HG03439 (cell line): Measurements from ENCODE around the gene SCARF2.
"Not testable (repeated sequence)": the region's sequence is repeated elsewhere in the genome, so short reads cannot be mapped to it uniquely, and the experiment has no call there.

Experiments
- ATAC-seq: cut with Tn5 transposase; IDR thresholded peaks from one replicate; pipeline ENCODE4 v1.9.1; 2021; ENCODE audit warnings: mild to moderate bottlenecking, moderate library complexity; ENCODE audit not compliant: unreplicated experiment

Gene SCARF2

DNA sequence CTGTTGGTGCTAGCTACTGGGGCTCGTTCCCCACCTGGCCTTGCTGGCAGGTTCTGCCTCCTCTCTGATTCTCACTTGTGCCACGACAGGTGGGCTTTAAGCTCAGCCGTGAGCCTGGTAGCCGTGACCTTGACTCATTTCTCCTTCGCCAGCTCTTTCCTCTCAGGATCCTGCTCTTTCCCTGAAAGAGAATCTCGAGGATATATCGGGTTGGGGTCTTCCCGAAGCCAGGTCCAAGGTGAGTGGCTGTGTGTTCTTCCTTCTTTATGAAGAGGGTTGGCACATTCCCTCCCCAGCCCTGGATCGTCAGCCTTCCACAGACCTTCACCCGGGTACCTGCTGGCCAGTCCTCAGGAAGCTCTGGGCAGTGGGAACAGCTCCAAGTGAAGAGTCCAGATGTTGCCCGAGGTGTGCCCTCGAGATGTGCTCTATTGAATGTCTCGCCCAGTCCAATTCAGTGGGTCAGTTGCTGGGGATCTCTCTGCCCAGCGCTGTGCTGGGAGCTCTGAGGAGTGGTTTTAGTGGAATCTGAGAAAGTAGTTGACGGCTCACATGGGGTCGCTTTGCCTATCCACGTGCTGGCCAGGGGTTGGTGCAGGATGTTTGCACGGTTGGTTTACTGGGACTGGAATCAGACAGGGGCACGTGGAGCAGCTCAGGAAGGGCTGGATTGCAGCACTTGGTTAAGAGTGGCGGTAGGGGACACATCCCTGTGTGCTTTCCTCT is 42.3 kb downstream of the SCARF2 start:
- no peak for ATAC-seq

DNA sequence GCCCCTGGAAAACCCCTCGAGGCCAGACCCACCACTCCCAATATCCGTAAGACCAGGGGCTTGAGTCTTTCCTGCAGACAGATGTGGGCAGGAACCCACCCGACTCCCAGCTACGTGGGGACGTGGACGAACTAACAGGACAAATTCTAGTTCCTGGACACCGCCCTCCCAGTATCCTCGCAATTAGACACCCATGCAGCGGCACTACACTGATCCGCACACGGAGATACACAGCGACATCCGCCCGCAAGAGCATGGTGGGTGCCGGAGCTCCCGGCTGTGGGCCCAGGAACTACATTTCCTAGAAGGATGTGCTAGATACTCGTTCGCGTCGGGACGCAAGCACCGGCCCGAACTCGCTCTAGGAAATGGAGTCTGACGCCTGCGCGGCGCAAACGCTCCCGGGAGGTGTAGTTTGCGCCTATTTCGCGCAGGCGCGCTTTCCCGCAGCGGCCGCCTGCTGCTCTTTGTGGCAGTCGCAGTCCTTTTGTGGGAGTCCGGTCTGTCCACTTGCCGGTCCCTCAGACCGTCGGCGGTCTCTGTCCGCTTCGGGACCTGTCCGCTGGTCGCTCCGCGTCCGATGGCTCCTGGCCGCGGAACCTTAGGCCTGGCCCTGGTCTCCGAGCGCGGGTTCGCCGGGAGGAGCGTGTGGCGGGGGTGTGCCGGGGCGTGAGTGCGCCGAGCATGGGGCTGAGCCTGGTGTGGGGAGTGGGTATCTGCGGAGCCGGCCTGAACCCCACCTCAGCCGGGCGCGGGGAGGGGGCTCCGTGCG is 43.7 kb downstream of the SCARF2 start, which contains the start of gene ZNF74:
TSS of gene ZNF74 (plus strand) at position 447 of the 772 bp plus-strand sequence. CDS start 478 bp downstream, outside the sequence.
- ATAC-seq: peak; percentile 66

DNA sequence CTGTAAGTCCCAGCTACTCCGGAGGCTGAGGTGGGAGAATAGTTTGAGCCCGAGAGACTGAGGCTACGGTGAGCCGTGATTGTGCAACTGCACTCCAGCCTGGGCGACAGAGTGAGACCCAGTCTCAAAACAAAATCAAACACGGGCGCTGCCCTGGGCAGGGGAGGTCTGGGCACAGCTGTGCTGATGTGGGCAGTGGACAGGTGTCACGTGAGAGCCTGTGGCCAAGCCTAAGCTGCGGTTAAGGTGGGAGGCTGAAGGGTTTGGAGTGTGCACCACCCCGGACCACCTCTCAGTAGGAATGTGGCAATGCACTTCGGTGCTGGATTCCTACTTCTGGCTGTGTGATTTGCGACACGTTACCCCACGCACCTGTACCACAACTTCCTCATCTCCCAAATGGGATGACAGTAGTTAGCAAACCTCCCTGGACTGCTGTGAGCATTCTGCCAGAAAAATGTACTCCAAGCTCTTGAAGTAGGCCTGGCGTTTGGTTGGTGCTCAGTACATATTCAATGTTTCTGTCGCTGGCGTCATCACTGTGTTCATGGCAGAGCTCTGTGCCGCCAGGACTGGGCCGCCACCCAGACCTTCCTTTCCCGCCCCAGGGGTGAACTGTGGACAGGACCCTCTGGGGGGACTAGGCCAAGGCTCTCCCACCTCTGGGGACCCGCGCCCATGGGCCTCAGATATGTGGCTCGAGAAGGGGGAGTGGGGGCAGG is 44.5 kb downstream of the SCARF2 start:
- ATAC-seq: no peak

DNA sequence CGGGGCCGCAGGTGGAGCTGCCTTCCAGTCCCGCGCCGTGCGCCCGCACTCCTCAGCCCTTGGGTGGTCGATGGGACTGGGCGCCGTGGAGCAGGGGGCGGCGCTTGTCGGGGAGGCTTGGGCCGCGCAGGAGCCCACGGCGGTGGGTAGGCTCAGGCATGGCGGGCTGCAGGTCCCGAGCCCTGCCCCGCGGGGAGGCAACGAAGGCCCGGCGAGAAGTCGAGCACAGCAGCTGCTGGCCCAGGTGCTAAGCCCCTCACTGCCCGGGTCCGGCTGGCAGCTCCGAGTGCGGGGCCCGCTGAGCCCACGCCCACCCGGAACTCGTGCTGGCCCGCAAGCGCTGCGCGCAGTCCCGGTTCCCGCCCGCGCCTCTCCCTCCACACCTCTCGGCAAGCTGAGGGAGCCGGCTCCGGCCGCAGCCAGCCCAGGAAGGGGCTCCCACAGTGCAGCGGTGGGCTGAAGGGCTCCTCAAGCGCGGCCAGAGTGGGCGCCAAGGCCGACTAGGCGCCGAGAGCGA is 45.2 kb downstream of the SCARF2 start:
- ATAC-seq: not testable (repeated sequence)

DNA sequence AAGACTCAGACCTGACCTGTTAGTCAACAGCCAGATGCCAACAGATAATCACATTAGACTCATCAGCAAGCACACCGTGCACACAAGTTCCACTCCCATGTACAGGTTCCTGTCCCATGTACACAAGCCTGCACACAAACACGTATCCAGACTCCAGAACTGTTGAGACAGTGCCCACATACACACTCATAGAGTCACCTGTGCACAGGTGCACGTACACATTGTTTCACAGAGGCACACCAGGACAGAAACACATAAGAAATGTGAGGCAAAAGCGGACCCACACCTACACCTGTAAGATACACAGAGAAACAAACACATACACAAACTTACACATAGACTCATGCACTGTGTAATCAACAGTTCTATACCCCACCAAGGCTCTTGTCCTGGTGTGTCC is 46.4 kb downstream of the SCARF2 start:
- no peak for ATAC-seq

DNA sequence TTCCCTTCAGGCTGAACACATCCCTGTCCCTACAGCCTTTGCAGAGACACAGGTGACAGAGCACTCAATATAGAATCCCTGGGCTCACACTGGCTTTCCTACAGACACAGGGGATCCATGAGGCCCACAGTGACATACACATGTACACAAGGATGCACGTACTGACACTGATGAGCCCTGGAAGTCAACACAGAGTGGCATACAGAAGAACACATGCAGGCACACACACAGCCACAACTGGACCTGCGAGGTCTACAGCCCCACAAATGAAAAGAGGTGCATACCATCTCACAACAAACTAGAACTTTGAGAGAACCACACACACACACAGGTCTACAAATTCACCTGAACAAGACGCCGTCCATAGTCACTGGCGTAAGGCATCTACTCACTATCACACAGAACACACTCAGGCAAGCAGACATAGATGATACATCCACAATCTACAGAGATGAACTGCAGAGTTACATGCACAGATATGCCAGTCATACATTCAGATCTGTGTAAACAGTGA is 47.2 kb downstream of the SCARF2 start:
- no peak for ATAC-seq

DNA sequence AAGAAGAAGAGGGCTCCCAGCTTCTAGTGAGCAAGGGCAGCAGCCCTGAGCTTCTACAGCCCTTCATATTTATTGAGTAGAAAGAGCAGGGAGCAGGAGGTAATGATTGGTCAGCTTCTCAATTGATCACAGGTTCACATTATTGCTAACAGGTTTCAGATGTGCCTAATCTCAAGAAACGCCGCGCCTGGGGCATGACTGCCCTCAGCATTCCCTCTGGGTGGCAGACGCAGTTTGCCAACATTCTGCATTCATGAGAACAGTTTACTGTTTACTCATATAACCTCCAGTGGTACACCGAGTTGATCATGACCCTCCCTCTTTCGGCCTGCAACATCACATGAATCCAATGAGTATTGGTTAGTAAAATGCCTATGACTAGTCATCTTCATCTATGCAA is 48.3 kb downstream of the SCARF2 start:
- no peak for ATAC-seq

DNA sequence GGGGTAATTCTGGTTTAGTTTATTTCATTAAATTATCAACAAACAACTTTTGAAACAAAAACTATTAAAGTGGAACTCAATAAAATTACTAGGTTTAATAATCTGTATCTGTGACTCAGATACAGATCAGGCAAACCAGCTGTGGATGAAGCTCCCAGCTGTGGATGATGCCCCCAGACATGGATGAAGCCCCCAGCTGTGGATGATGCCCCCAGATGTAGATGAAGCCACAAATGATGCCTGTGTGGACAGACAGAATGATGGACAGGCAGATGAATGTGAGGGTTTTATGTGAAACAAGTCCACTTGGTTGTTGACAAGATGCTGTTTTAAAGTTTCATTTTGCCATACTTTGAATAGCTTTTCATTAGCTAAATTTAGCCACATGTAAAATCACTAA is 49.4 kb downstream of the SCARF2 start:
- ATAC-seq: no peak

DNA sequence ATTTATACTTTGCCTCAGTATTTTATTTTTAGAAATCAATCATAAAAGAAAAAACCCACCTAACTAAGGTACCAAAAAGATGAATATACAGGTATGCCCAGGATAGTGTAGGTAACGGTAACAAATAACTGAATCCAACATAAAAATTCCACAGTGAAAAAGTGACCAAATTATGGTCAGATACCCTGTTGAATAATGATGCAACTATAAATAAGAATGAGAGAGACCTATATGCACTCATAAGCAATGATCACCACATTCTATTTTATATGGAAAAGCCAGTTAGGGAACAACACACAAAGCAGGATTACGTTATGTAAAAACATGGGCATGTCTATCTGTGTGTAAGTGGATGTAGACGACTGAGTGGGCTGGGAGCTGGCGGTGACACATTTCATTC is 50.7 kb downstream of the SCARF2 start:
- no peak for ATAC-seq

DNA sequence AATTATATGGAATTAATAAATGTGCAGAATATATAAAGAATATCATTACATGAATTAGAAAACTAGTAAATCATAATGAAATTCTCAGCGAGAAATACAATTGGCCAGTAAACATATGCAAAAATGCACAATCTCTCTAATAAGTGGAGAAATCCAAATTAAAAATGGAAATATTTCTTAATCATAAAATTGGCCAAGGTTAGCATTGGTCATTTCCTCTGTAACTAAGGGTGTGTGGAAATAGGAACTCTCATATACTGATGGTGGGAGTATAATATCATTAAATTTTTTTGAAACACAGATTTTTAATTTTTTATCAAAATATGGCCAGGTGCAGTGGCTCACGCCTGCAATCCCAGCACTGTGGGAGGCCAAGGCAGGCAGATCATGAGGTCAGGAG is 51.3 kb downstream of the SCARF2 start:
- ATAC-seq: no peak

DNA sequence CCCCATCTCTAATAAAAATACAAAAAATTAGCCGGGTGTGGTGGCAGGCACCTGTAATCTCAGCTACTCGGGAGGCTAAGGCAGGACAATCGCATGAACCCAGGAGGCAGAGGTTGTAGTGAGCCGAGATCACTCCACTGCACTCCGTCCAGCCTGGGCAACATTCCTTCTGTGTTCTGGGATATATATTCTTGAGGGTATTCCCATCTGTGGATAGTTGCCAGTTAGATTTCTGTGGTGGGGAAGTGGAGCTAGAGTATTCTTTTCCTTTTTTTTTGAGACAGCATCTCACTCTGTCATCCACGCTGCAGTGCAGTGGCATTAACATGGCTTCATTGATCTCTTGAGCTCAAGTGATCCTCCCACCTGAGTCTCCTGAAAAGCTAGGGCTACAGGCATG is 52.8 kb downstream of the SCARF2 start:
- ATAC-seq: no peak

DNA sequence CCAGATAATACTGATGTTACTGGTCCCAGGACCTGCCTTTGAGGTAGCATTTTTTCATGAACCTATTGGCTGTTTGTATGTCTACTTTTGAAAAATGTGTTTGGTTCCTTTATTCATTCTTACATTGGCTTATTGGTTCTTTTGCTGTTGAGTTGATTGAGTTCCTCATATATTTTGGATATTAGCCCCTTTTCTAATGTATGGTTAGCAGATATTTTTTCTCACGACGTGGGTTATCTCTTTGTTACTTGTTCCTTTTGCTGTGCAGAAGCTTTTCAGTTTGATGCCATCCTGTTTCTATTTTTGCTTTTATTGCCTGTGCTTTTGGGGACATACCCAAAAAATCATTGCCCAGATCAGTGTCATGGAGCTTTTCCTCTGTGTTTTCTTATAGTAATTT is 53.5 kb downstream of the SCARF2 start:
- ATAC-seq: no peak

DNA sequence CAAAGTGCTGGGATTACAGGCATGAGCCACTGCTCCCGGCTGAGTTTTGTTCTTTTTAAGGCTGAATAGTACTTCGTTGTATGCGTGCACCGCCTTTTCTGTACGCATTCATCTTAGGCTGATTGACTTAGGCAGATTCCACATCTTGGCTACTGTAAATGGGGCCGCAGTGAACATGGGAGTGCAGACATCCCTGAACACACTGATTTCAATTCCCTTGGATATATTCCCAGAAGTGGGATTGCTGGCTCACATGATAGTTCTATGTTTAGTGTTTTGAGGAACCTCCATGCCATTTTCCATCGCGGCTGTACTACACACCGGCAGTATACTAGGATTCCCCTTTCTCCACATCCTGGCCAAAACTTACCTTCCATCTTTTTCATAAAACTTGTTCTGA is 54.1 kb downstream of the SCARF2 start:
- no peak for ATAC-seq

DNA sequence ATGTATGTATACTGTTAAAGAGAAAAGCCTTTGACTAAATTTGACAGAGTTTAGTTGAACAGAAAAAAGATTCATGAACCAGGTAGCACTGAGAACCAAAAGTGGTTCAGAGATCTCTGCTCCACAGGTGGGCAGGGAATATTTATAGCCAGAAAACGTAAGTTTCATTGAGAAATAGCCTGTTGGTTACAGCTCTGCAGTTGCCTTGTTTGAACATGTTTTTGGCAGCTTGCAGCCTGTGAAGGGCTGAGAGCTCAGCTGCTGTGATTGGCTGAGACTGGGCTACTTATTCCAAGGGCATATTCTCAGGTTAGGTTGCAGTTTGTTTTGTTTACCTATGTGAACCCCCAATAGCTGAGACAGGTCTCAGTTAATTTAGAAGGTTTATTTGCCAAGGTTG is 57.1 kb downstream of the SCARF2 start:
- no peak for ATAC-seq

DNA sequence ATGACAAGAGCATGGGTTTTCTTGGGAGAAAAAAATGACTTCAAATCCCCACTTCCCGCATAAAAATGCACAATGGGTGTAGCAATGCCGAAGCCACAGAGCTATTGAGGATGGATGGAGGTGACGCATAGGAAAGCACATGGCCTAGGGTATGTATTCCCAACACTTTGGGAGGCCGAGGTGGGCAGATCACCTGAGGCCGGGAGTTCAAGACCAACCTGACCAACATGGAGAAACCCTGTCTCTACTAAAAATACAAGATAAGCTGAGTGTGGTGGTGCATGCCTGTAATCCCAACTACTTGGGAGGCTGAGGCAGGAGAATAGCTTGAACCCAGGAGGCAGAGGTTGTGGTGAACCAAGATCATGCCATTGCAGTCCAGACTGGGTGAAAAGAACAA is 58.9 kb downstream of the SCARF2 start:
- ATAC-seq: not testable (repeated sequence)

DNA sequence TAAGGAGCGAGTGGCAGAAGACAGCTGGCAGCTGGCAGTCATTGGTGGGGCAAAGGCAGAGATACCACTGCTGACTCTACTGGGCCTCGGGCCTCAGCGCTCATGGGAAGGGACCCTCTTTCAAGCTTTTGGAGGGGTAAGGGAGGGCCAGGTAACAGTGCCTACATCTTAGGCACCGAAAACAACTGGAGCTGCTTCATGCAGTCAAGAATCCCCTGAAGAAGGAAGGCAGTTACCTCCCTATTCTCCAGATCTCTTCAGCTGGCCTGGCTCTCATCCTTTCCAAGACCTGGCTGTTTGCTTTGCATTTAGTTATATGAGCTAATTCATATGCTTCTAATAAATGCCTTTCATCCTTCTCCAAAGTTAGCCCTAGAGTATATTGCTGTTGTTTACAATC is 59.5 kb downstream of the SCARF2 start:
- ATAC-seq: no peak

DNA sequence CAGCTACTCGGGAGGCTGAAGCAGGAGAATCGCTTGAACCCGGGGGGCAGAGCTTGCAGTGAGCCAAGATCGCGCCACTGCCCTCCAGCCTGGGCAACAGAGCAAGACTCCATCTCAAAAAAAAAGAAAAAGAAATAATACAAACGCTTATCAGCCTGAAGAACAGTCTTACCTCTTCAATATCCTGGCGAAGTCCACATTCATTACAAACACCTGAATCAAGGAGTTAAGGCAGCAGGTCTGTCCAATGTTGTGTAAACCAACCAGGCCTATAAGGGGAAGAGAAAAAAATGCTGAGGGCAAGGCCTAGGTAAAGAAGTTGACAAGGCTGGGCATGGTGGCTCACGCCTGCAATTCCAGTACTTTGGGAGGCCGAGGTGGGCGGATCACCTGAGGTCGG is 60.6 kb downstream of the SCARF2 start:
- not testable (repeated sequence) for ATAC-seq

DNA sequence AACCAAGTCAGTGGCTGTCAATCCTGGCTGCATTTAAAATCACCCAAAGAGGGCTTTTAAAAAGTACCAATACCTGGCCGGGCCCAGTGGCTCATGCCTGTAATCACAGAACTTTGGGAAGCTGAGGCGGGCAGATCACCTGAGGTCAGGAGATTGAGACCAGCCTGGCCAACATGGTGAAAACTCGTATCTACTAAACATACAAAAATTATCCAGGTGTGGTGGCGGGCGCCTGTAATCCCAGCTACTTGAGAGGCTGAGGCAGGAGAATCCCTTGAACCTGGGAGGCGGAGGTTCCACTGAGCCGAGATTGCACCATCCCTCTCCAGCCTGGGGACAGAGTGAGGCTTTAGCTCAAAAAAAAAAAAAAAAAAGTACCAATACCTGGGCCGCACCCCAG is 61.3 kb downstream of the SCARF2 start:
- not testable (repeated sequence) for ATAC-seq
